Activated naive CD8-positive, alpha-beta T cell treated with anti-CD3 and anti-CD28 coated beads, Interleukin-2, amount 10 ng/mL, durations not matched to agents 7 days and 5 days (primary cell): ENCODE measurements around the gene NEURL2. TPM values are rescaled to one million over a fixed set of nuclear protein-coding genes. Genes with fewer than 3 reads are reported as not detected.

ENCODE experiments used
- ATAC-seq: fragments of 150-1000 bp; cut with Tn5 transposase; one replicate; pipeline ENCODE4 v1.10.0; 2021; ENCODE audit warnings: low read depth, moderate library complexity
- POLR2A ChIA-PET: fragments of 350-600 bp; sonication (Branson Sonifier 250); formaldehyde crosslinking; loops from one replicate; lab custom pipeline; 2021; ENCODE audit warnings: antibody characterized with exemption; lab: Charles Lee
- DNase-seq: peaks from one replicate; pipeline ENCODE4 v3.0.0; 2021
- H3K27ac Mint-ChIP-seq: one replicate; pipeline ENCODE4 v1.8.0; 2022; ENCODE audit warnings: mild to moderate bottlenecking, mixed read lengths
- H3K27me3 Mint-ChIP-seq: one replicate; pipeline ENCODE4 v1.8.0; 2022; ENCODE audit warnings: mild to moderate bottlenecking, moderate library complexity, mixed read lengths
- H3K36me3 Mint-ChIP-seq: one replicate; pipeline ENCODE4 v1.8.0; 2021; ENCODE audit warnings: mild to moderate bottlenecking, mixed read lengths
- H3K4me1 Mint-ChIP-seq: one replicate; pipeline ENCODE4 v1.8.0; 2021; ENCODE audit warnings: mixed read lengths
- H3K4me3 Mint-ChIP-seq: one replicate; pipeline ENCODE4 v1.8.0; 2022; ENCODE audit warnings: mild to moderate bottlenecking, moderate library complexity, mixed read lengths
- H3K9me3 Mint-ChIP-seq: one replicate; pipeline ENCODE4 v1.8.0; 2021; ENCODE audit warnings: mixed read lengths
- total RNA-seq, 2 experiments: library from RNA; stranded (reverse); gene quantifications; one replicate each; pipeline ENCODE4 v1.2.3, GENCODE V29; 2021

NEURL2 gene
- total RNA-seq, 2 experiments from 2014 or later = 3.9 to 5.3 TPM

DNA sequence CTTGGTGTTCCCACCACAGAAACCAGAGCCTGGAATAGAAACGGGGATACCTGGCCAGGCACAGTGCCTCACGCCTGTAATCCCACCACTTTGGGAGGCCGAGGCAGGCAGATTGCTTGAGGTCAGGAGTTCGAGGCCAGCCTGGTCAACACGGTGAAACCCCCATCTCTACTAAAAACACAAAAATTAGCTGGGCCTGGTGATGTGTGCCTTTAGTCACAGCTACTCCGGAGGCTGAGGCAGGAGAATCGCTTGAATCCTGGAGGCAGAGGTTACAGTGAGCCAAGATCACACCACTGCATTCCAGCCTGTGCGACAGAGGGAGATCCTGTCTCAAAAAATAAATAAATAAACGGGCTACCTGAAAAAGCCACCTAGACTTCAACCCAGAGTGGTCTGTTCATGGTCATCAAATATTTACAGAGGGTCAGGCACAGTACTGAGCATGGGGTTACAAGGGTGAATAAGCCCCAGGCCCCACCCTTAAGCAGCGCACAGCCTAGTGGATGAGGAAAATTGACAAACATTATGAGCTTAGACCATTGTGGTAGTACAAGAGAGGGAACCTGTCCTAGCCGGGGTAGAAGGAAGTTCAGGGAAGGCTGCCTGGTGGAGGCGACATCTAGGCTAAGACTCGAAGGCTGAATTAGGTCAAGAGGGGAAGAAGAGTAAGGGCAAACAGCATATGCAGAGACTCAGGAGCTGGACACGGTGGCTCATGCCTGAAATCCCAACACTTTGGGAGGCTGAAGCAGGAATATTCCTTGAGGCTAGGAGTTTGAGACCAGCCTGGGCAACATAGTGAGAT, 36.3 kb upstream of the NEURL2 start:
- H3K4me3 Mint-ChIP-seq = no peak overlapping the region
- H3K36me3 Mint-ChIP-seq = no peaks in the 10 kb centered on the region
- DNase-seq = no peak
- no peak overlapping the region for H3K27ac Mint-ChIP-seq
- peaks cover 11% of the 10 kb centered on the region for H3K27me3 Mint-ChIP-seq
- no peak for ATAC-seq
- no peaks in the 10 kb centered on the region for H3K4me1 Mint-ChIP-seq
- POLR2A ChIA-PET = no interaction called here
- no peaks in the 10 kb centered on the region for H3K9me3 Mint-ChIP-seq

DNA sequence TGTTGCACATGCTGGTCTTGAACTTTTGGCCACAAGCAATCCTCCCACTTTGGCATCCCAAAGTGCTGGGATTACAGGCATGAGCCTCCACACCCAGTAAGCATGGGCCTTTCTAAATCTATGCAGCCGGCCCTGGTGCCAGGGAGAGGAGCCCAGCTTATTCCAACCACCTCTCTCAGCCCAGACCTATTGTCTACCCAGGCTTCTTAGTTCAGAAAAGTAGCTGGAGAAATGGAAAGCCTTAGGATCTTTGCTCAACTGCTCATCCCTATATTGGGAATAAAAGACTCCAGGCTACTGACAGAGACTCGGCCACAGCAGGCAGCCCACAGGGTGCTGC, 35.7 kb upstream of the NEURL2 start:
- H3K27me3 Mint-ChIP-seq = peaks cover 14% of the 10 kb centered on the region
- no peak for ATAC-seq

DNA sequence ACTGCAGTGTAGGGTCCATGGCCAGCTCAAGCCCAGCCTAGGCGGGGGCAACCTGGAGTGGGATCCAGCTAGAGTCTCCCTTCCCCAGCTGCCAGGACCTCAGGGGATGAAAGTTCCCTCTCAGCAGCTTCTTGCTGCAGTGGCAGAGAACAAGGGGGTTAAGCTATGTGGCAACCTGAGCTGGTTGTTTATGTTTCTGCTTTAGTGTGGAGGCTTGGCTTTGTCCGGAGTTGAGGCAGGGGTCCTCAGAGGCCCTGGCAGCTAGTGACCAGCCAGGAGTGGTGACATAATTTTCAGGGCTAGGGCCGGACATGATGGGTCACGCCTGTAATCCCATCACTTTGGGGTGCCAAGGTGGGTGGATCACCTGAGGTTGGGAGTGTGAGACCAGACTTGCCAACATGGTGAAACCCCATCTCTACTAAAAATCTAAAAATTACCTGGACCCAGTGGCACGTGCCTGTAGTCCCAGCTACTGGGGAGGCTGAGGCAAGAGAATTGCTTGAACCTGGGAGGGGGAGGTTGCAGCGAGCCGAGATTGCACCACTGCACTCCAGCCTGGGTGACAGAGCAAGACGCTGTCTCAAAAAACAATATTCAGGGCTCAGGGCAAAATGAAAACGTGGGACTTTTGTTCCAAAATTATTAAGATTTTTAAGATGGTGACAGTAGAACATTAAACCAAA, 35.0 kb upstream of the NEURL2 start:
- Mint-ChIP-seq H3K4me3 (no peak overlapping the region), H3K27ac (no peak overlapping the region), H3K9me3 (no peaks in the 10 kb centered on the region), H3K27me3 (peaks cover 21% of the 10 kb centered on the region), H3K36me3 (no peaks in the 10 kb centered on the region), H3K4me1 (no peaks in the 10 kb centered on the region)
- POLR2A ChIA-PET = interaction anchor here (0.8 to 2.4 kb wide), 2 partner anchors 9 kb away, joined by 3 to 17 read pairs; partner anchors contain the start of gene PCIF1
- DNase-seq (no peak), ATAC-seq (no peak)

More for the DNA sequence above, 35.7 kb upstream of the NEURL2 start:
- Mint-ChIP-seq H3K36me3 (no peaks in the 10 kb centered on the region), H3K4me3 (no peak overlapping the region), H3K9me3 (no peaks in the 10 kb centered on the region), H3K27ac (no peak overlapping the region), H3K4me1 (no peaks in the 10 kb centered on the region)
- POLR2A ChIA-PET = interaction anchor here (0.8 kb wide), 1 partner anchor 8 kb away, joined by 3 read pairs; no protein-coding TSS in a partner anchor
- no peak for DNase-seq

DNA sequence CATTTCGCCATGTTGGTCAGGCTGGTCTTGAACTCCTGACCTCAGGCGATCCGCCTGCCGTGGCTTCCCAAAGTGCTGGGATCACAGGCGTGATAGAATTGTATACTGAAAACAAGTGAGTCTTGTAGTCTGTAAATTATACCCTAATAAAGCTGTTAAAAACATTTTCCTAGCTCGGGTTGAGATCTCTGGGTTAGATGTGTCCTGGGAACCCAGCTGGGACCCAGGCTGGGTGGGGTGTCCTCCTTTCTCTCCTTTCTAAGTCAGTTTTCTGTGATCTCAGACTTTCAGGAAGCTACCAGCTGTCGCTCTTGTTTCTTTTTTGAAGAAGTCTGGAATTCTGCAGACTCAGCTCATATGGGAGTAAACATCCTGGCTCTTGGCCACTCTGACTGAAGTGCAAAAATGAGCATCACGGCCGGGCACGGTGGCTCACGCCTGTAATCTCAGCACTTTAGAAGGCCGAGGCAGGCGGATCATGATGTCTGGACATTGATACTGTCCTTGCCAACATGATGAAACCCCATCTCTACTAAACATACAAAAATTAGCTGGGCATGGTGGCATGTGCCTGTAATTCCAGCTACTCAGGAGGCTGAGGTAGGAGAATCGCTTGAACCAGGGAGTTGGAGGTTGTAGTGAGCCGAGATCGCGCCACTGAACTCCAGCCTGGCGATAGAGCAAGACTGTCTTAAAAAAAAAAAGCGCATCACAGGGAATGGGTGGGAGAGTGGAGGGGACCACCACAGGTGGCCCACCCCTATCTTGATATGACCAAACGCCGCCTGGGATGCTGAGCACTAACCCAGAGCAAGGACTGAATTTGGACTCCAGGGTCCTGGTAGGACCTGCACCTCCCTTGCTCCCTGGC, 33.6 kb upstream of the NEURL2 start:
- Mint-ChIP-seq H3K4me3 (no peak overlapping the region), H3K4me1 (no peaks in the 10 kb centered on the region), H3K27me3 (peaks cover 26% of the 10 kb centered on the region), H3K36me3 (no peaks in the 10 kb centered on the region), H3K9me3 (no peaks in the 10 kb centered on the region), H3K27ac (no peak overlapping the region)
- ATAC-seq (no peak), DNase-seq (no peak)
- POLR2A ChIA-PET = interaction anchor here (0.9 to 2.4 kb wide), 2 partner anchors 10 to 34 kb away, joined by 3 to 17 read pairs; partner anchors contain the start of genes CTSA, NEURL2 and PCIF1

DNA sequence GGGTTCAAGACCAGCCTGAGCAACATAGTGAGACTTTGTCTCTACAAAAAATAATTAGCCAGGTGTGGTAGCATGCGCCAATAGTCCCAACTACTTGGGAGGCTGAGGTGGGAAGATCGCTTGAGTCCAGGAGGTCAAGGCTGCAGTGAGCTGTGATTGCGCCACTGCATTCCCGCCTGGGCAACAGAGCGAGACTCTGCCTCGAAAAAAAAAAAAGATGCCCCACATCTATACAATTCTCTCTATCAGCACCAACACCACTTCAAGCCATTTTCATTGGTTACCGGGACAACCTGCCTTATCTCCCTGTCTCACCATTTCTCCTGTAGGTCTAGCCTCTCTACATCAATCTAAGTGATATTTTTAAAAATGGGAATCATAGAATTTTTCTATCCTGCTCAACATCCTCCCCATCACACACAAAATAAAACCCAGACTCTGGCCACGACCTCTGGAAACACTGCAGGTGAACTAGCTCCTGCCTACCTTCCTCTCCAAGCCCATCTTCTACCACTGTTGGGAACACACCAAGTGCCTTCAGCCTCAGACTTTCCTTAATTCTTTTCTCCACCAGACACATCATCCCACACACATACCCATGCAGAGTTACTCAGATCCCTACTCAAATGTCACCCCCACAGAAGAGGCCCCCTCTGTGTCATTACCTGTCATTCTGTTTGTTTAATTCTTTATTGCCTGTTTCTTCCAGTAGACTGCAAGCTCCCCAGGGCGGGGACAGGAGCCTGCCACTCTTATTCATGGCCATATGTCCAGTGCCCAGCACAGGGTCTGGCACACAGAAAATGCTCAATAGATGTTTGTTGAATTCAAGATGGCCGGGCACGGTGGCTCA, 30.6 kb upstream of the NEURL2 start:
- POLR2A ChIA-PET = interaction anchor here (1.2 kb wide), 1 partner anchor 12 kb away, joined by 3 read pairs; no protein-coding TSS in a partner anchor
- H3K27me3 Mint-ChIP-seq = peaks cover 33% of the 10 kb centered on the region
- DNase-seq = no peak

DNA sequence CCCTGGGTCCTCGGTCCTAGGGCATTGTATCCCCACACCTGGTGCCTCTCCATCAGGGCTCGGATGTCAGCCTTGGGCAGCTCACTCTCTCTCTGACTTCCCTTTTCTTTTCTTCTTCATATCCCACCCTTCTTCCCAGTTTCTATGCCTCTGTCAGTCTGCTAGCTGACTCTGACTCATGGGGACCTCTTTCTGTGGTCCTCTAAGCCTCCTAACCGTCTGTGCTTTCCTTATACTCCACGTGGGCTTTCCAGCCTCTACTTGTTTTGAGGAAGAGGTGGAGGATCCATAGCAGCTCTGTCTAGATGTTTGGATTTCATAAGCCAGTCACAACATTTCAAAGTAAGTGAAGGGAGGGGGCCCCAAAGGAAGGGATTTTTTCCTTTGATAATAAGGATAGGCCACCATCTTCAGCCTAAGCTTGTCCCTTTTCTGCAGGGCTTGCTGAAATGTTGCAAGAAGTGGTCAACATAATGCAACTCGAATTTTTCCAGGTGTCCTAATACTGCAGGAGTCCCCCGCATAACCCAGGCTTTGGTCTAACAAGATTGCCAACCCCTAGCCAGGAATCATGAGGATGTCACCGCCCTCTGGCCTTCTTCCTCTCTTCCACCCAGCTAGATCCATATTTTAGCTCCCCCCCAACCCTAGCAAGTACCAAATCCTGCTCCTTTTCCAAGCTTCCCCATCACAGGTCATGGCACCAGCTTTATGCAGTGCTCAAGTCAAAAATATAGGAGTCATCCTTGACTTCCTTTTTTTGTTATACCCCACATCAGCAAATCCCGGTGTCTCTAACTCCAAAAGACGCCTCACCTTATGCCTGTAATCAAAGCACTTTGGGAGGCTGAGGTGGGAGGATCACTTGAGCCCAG, 29.7 kb upstream of the NEURL2 start:
- H3K27me3 Mint-ChIP-seq = peaks cover 33% of the 10 kb centered on the region
- no peak overlapping the region for H3K27ac Mint-ChIP-seq
- no peak for ATAC-seq
- H3K4me3 Mint-ChIP-seq = no peak overlapping the region
- no peaks in the 10 kb centered on the region for H3K4me1 Mint-ChIP-seq
- no peak for DNase-seq
- H3K36me3 Mint-ChIP-seq = no peaks in the 10 kb centered on the region
- H3K9me3 Mint-ChIP-seq = no peaks in the 10 kb centered on the region
- POLR2A ChIA-PET = interaction anchor here (1.2 to 1.3 kb wide), 2 partner anchors 13 to 15 kb away, joined by 3 read pairs; no protein-coding TSS in a partner anchor

More for the DNA sequence above, 30.6 kb upstream of the NEURL2 start:
- ATAC-seq = no peak
- Mint-ChIP-seq H3K36me3 (no peaks in the 10 kb centered on the region), H3K4me3 (no peak overlapping the region), H3K27ac (no peak overlapping the region), H3K9me3 (no peaks in the 10 kb centered on the region), H3K4me1 (no peaks in the 10 kb centered on the region)

DNA sequence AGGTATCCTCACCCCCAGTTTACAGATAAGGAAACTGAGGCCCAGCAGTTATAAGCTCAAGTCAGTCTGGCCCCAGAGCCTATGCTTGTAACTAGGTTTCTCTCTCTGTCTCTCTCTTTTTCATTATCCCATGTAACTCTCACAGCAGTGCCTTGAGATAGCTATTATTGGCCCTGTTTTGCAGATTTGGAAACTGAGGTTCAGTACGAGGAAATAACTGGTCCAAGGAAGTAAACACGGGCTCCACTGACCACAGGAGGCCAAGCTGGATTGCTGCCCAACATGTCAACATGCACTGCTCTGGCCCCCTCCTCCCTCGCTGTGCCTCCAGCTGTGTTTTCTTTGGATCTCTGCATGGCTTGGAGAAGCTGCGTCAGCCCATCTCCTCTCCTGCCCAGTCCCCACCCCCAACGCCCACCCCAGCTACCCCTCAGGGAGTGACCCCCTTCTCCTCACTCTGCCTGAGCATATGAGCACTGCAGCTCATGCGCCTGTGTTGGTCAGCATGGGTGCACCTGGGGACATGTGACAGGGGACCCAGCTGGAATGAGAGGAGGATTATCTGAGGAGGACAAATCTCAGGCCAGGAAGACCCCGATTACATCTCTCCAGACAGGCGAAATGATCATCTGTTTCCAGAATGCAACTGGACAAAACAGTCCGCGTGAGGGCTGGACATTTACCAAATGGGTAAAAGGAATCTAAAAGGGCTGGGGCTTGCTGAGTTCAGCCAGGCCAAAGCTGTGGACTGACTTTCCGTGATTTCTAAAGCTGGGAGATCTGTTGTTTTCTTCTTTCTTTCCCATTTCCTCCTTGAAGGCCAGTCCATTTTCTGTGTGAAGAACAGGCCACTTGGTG, 28.8 kb upstream of the NEURL2 start:
- no peak for ATAC-seq
- Mint-ChIP-seq H3K4me1 (no peaks in the 10 kb centered on the region), H3K27ac (no peak overlapping the region)

DNA sequence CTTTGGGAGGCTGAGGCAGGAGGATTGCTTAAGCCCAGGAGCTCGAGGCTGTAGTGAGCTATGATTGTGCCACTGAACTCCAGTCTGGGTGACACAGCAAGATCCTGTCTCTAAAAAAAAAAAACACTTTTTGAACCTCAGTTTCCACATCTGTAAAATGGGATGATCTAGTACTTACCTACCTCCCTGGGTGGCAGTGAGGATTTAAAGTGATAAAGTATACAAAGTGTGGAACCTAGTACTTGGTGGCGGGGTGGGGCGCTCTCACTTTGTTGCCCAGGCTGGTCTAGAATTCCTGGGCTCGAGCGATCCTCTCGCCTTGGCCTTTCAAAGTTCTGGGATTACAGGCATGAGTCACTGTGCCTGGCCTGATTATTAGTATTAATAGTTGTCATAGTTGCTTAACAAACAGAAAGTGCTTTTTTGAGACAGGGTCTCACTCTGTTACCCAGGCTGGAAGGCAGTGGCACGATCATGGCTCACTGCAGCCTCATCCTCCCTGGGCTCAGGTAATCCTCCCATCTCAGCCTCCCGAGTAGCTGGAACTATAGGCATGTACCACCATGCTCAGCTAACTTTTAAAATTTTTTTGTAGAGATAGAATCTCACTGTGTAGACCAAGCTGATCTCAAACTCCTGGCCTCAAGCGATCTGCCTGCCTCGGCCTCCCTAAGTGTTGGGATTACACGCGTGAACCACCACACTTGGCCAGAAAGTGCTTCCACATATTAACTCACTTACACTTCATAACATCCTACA, 27.9 kb upstream of the NEURL2 start:
- no peaks in the 10 kb centered on the region for H3K36me3 Mint-ChIP-seq
- H3K4me1 Mint-ChIP-seq = peaks cover 3% of the 10 kb centered on the region
- H3K27me3 Mint-ChIP-seq = peaks cover 27% of the 10 kb centered on the region
- ATAC-seq (no peak), DNase-seq (no peak)
- no peak overlapping the region for H3K4me3 Mint-ChIP-seq
- H3K27ac Mint-ChIP-seq = no peak overlapping the region
- no peaks in the 10 kb centered on the region for H3K9me3 Mint-ChIP-seq
- POLR2A ChIA-PET = interaction anchor here (0.6 to 1.3 kb wide), 2 partner anchors 16 to 89 kb away, joined by 3 read pairs; no protein-coding TSS in a partner anchor

More for the DNA sequence above, 28.8 kb upstream of the NEURL2 start:
- Mint-ChIP-seq H3K9me3 (no peaks in the 10 kb centered on the region), H3K4me3 (no peak overlapping the region), H3K36me3 (no peaks in the 10 kb centered on the region), H3K27me3 (peaks cover 27% of the 10 kb centered on the region)
- POLR2A ChIA-PET = interaction anchor here (1.3 kb wide), 1 partner anchor 16 kb away, joined by 3 read pairs; no protein-coding TSS in a partner anchor
- no peak for DNase-seq

DNA sequence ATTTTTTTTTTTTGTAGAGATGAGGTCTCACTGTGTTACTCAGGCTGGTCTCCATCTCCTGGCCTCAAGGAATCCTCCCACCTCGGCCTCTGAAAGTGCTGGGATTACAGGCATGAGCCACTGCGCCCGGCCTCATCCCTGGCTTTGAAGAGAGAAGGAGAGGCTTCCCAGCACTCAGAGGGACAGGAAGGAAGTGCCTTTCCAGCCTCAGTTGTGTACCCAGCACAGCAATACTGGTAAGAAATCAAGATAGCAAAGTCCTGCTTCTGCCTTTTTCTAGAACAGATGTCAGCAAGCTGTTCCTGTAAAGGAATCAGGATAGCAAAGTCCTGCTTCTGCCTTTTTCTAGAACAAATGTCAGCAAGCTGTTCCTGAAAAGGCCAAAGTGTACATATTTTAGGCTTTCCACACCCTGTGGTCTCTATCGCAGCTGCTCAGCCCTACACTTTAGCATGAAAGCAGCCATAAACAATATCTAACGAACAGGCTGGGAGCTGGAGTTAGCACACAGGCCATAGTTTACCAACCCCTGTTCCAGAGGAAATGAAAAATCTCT, 27.3 kb upstream of the NEURL2 start:
- Mint-ChIP-seq H3K36me3 (no peaks in the 10 kb centered on the region), H3K9me3 (no peaks in the 10 kb centered on the region), H3K27ac (no peak overlapping the region), H3K27me3 (peaks cover 27% of the 10 kb centered on the region), H3K4me1 (peaks cover 3% of the 10 kb centered on the region), H3K4me3 (no peak overlapping the region)
- DNase-seq (no peak), ATAC-seq (no peak)
- POLR2A ChIA-PET = interaction anchor here (0.6 kb wide), 1 partner anchor 88 kb away, joined by 3 read pairs; no protein-coding TSS in a partner anchor

DNA sequence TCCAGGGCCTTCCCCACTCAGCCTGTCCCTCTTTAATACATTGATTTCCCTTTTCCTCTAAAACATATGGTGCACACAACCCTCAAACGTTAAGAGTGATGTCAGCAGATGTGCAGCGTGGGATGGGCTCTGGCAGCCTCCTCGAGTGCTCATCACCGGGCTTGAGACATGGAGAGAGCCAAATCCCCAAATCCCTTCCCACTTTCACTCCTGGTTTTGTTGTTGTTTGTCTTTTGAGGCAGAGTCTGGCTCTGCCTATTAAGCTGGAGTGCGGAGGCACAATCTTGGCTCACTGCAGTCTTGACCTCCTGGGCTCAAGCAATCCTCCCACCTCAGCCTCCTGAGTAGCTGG, 26.8 kb upstream of the NEURL2 start:
- no peak overlapping the region for H3K4me3 Mint-ChIP-seq

More for the DNA sequence above, 26.8 kb upstream of the NEURL2 start:
- no peaks in the 10 kb centered on the region for H3K36me3 Mint-ChIP-seq
- DNase-seq = no peak
- ATAC-seq = no peak
- POLR2A ChIA-PET = no interaction called here
- H3K9me3 Mint-ChIP-seq = no peaks in the 10 kb centered on the region
- no peak overlapping the region for H3K27ac Mint-ChIP-seq
- peaks cover 25% of the 10 kb centered on the region for H3K27me3 Mint-ChIP-seq
- peaks cover 3% of the 10 kb centered on the region for H3K4me1 Mint-ChIP-seq
